HG03571 (cell line): ENCODE data around the gene GP9.

Source experiments
- ATAC-seq: cut with Tn5 transposase; IDR thresholded peaks from one replicate; pipeline ENCODE4 v1.9.1; 2021; ENCODE audit not compliant: unreplicated experiment

Gene GP9

DNA sequence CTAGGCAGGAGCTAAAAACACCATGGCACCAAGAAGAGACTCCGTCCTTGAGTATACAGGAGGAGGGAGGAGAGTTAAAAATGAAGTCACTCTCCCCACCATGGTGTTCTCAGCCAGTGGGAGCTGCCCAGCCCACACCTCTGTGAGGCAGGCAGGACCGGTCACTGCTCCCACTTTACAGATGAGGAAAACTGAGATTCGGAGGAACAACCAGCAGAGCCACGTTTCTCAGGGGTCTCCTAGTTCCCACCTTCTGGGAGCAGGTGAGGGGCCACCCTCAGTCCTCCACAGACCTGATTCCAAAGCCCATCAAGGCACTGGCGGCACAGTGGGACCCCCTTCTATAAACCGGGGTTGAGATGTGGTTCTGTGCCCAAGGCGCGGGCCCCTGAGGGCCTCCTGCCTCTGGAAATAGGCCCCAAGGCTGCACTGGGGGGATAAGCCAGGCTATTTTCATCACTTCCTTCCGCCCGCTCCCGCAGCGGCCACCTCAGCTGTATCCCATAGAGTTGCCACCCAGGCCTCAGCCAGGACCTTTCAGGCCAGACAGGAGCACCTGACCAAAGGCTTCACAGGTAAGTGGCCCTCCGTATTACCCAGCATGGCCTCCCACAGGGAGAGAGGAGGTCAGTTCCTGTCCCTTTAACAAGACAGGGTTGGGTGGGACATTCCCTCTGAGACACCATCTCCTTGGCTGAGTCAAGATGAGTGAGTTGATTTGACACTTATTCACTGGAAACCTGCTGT is at the start of gene GP9:
Gene GP9 (plus strand): TSS at position 504 of the 747 bp plus-strand sequence. CDS start 961 bp downstream, outside the sequence.
- no peak for ATAC-seq

DNA sequence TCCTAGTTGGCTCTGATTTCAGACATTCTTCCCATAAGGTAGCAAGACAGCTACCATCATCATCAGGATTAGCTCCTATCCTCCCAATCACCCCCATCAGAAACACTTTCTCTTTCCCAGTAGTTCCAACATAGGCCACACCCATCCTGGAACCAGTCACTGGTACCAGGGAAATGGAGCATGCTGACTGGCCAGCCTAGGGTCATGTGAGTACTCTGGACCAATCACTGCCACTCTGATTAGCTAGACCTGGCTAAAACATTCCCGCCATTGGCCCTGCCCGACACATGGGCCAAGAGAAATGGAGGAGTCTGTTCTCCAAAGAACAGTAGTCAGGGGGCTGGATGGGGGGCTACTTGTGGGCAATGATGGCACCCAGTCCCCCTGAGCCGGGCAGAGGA is 47.1 kb upstream of the GP9 start:
- ATAC-seq = no peak

DNA sequence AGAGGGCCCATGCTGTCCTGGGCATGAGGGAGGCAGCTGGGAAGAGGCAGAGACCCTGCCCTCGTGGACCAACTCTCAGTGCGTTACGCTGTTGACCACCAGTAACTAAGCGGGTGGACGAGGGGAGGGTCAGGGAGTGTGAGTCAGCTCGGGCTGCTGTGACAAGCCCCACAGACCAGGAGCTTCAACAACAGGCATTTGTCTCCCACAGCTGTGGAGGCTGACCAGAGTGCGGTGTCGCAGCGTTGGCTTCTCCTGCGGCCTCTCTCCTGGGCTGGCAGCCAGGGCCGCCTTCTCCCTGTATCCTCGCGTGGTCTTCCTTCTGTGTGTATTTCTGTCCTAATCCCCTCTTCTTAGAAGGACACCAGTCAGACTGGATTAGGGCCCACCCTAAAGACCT is 46.4 kb upstream of the GP9 start:
- no peak for ATAC-seq

DNA sequence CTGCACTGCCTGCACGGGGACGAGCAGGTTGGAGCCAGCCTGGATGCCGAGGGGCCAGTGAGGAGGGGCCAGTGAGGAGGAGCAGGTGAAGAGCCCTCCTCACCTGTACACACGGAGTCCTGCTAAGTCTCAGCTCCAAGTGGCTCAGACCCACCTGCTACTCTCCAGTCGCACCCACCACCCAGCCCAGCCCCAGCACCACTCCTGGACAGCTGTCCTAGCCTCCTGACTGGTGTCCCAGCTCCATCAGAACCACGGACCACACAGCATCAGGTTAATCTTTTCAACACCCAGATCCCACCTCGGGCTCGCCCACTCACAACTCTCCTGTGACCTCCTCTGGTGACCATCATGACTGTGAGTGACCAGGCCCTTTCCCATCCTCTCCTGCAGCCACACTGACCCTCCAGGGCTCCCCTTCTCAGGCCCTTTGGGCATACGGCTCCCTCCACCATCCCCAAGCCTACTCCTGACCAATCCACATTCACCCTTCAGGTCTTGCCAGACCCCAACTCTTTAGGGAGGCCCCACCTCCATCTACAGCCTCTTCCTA is 45.7 kb upstream of the GP9 start:
- ATAC-seq = no peak

DNA sequence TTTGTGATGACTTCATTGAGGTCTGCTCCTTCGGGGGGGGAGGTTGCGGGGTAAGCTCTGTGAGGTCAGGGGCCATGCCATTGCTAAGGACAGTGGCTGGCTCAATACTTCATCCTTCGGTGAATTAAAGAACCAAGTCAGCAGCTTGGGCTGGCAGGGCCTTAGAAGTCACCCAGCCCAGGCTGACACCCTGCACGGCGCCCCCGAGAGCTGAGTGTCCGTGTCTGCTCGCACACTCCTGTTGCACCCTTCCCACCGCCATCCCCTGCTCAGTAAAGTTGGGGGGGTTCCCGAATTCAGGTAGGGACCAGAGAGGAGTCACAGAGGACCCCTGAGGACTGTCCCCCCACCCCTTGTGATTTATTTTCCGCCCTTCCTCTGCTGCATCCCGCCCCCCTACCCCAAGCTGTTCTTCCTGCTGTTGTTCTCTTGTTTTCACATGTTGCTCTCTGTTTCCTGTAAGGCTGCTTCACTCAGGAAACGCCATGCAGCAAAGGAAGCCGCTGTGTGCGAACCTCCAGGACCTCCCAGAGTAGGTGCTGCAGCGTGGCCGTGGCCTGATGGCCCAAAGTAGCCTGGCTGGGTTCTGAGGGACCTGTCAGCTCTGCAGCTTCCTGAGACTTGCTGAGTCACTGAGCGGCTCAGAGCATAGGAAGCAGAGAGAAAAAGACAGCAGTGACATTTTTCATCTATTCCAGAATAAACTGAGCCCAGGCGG is 45.0 kb upstream of the GP9 start:
- ATAC-seq = no peak

DNA sequence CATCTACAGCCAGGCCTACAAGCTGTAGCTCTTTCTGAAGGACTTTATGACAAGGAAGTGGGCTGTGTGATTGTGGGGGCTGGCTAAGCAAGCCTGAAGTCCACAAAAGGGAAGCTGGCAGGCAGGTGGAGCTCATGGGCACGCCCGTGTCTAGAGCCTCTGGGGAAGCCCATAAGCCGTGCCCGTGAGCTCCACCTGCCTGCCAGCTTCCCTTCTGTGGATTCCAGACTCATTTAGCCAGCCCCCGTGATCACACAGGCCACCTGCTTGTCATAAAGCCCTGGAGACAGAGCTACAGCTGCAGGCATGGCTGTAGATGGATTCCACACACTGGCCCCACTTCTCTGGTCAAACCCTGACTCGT is 44.2 kb upstream of the GP9 start:
- ATAC-seq = no peak

DNA sequence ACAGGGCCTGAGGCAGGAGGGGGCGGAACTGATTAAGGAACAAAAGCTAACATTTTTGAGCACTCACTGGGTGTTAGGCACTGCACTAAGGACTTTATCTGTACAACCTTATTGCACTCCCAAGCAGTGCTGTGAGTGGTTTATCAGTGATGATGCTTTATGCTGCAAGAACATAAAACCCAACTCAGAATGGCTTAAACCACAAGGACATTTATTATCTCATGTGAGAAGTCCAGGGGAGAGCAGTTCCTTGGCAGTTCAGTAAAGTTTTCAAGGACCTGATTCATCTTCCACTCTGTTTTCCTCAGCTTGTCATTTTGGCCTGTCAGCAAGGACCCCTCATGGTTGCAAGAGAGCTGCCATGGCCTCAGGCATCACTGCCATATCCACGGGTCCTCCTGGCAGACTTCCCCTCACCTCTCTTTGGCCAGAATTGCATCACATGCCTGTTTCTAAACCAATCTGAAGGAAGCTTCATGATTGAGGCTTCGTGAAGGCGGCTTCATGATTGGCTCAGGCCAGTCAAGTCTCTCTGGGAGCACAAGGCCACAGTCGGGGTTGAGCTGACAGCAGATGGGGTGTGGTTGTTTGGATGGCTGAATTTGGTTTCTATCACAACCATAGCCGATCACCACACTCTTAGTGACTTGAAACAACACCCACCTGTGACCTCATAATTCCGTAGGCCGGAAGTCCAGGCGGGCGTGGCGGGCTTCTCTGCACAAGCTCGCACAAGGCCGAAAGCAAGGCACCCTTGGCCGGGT is 43.7 kb upstream of the GP9 start:
- ATAC-seq = no peak

DNA sequence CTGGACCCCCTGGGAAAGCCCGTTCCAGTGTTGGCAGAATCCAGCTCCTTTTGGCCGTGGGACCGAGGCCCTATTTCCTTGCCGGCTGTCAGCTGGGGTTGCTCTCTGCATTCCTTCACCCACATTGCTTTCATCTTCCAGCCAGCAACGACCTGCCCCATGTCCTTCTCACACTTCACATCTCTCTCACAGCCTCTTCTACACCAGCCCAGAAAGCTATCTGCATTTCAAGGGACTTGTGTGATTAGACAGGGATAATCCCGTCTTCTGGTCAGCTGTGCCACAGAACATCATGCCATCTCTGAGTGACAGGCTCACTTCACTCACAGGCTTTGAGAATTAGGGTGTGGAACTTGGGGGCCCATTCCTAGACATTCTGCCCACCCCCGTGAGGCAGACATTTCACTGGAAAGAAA is 43.1 kb upstream of the GP9 start:
- ATAC-seq = no peak

DNA sequence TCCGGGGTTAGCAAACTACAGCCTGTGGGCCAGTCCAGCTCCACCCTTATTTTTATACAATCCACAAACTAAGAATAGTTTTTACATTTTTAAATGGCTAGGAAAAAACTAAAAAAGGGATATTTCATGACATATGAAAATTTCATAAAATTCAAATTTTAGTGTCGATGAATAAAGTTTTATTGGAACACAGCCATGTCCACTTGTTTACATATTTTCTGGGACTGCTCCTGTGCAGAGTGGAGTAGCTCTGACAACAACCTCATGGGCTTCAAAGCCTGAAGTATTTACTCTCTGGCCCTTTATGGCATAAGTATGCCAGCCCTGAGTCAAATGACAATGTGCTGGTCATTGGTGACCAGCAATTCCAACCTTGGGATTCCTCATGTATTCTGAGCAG is 42.3 kb upstream of the GP9 start:
- ATAC-seq = no peak

DNA sequence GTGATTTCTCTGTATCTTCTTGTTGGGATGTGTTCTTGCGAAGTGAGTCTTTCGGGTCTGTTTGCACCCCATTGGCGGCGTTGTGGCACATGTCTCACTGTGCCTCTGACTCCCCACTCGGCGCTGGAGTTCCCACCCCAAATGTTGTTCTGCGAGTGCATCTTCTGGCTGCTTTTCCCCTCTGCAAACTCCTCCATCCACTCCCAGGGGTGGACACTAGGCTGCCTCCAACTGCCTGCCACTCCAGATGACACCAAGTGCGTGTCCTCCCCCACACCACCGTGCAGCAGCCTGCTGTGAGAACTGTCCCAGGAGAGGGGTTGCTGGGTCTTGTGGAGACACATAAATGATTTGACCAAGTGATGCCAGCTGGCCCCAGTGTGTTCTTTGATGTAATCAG is 41.8 kb upstream of the GP9 start:
- no peak for ATAC-seq

DNA sequence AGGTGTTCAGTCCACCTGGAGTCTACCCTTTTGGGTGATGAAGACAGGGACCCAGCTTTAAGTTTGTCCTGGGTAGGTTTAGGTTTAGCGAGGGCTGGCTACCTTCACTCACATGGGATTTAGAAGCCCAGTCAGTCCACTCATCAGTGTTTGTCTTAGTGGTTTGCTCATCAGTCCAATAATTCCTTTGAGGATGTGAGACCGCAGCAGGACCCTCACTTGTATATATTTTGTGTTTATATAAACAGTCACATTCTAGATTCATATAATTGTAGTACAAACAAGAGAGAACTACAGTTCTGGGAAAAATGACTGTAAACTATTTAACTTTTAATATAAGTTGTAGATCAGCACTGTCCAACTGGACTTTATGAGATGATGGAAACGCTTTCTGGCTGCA is 41.3 kb upstream of the GP9 start:
- no peak for ATAC-seq

DNA sequence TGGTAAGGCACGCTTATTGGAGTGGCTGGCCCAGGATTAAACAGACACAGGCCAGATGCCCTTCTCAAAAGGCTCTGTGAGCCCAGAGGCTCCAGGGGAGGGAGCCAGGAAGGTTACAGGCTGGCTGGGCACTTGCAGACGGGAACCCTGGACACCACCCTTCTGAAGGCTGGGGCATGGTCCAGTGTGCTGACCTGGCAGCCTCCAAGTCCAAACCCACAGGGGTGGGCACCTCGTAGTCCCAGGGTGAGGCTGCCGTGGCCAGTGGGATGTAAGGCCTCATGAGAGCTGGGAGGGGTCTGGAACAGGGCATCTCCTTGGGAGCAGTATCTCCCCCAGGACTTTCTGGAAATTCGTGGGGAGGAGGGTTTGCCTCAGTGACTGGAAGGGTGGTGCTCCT is 39.9 kb upstream of the GP9 start:
- ATAC-seq = no peak

DNA sequence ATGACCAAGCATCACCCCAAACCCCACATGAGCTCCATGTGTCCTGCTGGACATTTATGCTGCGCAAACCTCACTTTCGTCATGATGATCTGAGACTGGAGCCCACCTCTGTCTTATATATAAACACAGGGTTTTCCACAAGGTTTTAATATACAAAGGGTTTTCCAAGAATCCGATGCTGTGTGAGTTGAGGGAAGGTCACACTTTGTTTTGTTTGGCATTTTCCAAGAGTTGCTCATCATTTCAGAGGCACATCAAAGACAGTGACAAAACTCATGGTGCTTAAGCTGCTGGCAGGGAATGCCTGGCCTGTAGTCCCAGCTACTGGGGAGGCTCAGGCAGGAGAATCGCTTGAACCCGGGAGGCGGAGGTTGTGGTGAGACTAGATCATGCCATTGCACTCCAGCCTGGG is 39.4 kb upstream of the GP9 start:
- no peak for ATAC-seq

DNA sequence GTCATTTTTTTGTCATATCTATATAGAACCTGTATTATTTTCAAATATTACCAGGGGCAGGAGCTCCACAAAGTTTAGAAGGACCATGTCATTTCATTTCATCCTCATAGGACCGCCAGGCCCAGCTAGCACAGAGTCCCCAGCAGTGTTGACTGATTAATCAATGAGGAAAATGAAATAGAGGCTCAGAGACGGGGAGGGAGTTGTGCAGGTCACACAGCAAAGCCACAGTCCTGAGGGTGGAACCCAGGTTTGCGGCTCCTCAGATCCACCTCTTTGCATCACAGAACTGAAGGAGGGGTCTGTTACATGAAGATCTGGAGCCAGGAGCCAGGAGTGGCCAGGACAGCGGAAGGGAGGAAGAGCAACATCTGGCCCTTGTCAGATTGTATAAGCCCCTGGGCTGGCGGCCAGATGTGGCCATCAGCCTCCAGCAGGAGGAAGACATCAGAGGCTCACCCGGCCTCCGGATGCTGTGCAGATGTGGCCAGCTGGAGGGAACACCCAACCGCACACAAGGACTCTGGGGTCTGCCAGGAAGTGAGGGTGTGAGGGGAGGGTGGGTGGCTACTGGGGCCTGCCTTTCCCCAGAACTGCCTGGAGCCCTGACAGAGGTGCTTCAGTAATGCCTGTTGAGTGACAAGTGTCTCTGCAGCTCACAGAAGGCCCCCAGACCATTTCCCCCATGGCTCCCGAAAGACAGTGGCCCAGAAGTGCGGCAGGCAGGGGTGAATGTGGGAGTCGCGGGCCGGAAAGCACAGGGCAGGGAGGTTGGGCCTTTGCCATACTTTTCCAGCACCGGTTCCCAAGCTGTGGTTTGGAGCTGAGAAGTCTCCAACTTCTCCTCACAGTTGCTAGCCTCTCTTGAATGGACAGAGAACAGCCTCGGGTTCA is 38.2 kb upstream of the GP9 start:
- no peak for ATAC-seq

DNA sequence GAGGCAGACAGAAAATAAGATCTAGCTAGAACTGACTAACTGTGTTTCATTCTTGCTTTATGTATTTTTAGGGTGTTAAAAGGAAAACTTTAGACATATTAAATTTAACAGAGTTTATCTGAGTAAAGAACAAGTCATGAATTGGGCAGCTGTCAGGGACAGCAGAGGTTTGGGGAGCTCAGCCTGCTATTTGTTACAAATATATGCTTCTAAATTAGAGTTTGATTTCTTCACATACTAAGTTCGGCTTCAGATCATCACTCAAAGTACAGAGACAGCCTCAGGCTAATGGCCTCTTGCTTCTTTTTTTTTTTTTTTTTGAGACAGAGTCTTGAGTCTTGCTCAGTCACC is 37.6 kb upstream of the GP9 start:
- ATAC-seq = no peak

DNA sequence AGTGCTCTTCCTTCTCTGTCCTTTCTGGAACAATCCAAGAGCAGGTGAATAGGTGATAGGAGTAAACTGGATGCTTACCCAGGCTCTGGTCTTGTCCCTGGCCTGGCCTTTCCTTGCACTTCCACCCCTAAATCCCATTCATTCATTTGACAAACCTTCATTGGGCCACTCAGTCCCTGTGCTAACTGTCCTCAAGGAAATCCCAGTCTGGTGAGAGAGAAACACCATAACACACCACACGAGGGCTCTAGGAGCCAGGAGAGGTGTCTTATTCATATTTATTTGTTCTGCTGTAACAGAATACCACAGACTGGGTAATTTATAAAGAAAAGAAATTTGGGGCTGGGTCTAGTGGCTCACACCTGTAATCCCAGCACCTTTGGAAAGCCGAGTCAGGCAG is 36.7 kb upstream of the GP9 start:
- ATAC-seq = no peak

DNA sequence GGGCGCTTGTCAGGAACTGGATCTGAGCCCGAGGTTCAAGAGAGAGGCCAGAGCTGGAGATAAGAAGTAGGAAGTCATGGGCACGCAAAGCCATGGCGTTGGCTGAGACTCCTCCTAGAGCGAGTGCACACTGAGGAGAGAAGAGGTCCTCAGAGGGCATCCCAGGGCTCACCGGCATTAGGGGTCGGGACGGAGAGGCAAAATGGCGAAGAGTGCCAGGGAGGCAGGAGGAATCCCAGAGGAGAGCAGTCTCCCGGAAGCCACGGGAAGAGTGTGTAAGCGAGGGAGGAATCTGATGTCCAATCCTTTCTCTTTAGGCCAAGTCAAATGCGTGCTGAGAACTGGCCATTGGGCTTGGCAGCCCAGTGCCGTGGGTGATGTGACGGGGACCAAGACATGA is 35.5 kb upstream of the GP9 start:
- no peak for ATAC-seq

DNA sequence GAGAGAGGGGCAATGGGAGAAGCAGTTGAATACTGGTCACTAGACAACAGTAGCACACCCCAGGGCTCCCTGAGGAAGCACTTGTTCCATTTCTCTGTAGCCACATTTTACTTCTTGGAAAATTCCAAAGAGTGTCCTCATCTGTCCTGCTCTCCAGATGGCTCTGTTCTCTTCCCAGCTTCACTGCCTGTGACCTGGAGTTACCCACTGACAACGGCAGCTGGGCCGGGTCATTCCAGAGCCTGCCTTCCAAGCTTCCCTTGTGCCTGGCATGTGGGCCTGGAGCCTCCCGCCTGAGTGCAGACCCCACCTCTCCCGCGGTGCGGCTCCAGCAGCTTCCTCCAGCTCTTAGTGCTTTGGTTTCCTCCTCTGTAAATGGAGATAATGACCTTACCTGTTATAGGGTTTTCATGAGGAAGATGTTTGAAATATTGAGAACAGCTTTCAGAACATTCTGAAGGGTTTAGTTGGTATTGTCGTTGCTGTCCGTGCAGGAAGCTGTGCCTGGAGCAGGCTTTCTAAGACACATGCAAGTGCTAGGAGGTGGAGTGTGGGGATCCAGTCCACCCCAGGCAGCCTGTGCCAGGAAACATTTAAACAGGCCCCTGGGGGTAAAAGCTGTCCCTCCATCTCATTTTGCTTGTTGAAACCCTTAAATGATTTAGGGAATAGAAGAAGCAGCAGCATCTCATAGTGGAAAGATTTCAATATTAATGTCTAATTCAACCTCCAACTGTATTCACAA is 34.7 kb upstream of the GP9 start:
- no peak for ATAC-seq

DNA sequence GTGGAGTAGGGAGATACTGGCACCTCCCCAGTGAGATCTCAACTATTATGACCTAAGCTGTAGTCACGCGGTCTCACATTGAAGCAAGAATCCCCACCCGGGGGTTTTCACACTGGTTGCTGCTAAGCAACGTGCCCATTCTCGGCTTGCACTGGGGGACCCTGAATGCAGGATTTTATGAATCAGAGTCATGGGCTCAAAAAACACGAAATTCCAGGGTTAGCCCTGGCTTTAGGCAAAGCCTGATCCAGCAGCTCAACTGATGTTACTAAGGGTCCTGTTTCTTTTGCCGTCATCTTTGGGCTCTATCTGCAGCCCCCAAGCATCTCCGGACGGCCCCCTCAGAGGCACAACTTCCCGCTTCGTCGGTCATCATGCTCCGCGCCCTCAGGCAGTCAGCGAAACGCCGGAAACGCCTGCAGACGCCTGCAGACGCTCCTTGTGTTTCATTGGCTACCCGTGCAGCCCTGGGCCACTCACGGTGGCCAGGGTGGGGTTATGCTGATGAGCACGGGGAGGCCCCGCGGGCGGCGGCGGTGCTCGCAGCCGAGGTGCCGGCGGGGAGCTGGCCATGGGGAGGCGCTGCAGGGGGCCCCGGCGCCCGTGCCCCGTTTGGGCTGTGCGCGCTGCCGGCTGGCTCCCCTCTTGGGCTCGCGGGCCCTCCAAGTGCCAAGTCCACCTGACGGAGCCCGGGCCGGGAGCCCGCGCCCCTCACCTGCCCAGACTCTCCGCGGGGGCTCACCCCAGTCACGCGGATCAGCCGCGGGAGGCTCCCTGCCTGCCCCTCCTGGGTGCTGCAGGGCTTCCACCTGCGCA is 33.6 kb upstream of the GP9 start:
- peak; percentile 97 for ATAC-seq
